TTC549 (cell line): Measurements from ENCODE around the gene RPS10.

Source experiments
- FAIRE-seq: peaks from 2 replicates; lab custom pipeline; 2012; peaks lifted over from hg19 to GRCh38; lab: Jason Lieb, UNC

RPS10 gene

DNA sequence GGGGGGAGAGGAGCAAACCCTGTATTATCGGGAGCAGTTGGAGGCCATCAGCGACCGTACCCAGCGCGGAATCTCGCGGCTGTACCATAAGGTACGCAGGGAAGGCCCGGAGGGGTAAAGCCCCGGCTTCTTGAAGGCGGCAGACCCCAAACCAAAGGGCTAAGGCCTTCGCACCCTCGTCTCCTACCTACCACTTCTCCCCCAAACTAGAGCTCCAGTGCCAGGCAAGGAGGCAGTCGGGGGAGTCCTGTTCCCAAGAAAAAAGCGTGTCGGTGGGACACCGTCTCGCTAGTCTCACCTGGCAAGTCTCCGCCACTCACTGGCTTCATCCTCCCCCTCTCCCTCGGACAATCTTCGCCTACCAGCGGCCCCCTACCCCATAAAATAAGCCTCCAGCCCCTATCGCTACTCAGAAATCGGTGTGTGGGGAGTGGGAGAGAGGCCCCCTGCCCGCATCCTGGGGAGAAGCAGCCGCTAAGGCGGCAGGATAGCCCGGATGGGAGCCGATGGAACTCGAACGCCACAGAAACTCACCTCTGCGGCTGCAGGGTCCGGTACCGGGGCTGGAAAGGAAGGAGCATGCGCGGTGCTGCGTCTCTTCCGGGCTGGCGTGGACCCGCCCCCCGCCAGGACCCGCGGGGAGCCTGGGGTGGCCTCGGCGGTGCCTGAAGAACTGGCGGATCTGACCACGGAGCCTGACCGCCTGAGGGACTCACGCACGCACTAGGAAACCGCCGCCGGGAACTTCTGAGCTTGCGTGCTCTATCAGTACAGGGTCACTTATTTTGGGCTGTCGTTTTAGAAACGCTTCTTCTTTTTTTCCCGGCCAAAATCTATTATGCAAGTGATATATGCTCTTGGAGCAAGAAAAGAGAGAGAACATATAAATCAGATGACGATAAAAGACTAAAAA, at the start of gene RPS10:
TSS of gene RPS10 (minus strand) at position 572 of the 913 bp plus-strand sequence. CDS start 848 bp downstream, outside the sequence.
- peak; percentile 28 for FAIRE-seq

DNA sequence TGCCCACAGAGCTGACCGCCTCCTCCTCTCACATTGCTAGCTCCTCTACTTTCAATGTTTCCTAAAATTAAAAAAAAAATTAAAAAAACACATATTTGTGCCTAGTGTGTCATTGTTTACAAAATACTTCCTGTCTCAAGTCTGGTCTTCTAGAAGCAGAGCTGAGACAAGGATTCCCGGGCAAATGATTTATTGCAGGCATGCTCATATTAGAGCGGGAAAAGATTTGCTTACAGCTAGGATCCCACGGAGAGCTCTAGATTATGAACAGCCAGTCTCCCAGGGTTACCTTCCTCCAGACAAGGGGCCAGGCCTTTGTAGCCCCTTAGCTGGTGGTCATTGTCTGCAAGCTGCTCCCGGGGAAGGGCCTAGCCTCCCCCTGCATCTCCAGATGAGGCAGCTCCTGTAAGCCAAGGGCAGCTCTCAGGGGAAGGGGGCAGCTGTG, 49.4 kb upstream of the RPS10 start:
- no peak for FAIRE-seq

DNA sequence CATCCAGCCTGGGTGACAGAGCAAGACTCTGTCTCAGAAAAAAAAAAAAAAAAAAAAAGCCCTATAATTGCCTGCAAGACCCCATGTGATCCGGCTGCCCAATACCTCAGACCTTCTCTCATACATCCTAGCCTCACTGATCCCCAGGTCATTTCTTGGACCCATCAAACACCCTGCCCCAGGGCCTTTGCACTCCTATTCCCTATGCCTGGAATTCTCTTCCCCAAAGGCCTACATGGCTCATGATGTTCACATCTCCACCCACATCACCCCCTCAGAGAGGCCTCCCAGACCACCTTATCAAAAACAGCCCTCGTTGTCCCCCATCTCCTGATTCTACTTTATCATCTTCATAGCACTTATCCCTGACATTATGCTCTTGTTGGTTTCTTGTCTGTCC, 48.9 kb upstream of the RPS10 start:
- no peak for FAIRE-seq

DNA sequence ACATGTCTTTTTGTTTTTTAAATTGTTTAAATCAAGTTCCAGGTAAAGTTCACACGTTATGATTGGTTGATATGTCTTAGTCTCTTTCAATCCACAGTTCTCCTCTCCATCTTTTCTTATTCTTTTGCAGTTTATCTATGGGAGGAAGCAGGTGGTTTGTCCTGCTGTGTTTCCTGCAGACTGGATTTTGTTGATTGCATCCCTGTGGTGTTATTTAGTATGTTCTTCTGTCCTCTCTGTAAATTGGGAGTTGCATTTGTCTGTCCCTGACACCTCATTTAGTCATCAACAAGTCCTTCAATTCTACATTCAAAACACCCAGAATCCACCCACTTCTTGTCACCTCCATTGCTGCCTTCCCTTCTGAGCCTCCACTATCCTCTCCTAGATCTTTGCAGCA, 48.1 kb upstream of the RPS10 start:
- FAIRE-seq = no peak

DNA sequence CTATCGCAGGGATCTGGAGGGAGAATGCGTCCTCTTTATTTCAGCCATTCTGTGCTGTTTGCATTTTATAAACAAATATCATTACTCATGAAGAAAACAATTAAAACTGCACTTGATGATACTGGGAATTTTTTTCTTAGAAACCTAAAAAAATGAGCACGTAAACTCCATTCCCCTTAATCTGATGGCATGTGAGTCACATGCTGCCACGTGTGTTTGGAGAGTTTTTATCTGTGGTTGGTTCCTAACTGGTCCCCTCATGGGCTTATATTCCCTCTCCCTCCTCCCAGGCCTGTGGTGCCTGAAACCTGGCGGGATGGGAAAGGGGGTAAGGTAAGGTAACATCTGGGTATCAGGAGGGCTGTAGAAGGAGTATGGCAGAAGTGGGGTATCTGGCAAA, 46.6 kb upstream of the RPS10 start:
- FAIRE-seq = no peak

DNA sequence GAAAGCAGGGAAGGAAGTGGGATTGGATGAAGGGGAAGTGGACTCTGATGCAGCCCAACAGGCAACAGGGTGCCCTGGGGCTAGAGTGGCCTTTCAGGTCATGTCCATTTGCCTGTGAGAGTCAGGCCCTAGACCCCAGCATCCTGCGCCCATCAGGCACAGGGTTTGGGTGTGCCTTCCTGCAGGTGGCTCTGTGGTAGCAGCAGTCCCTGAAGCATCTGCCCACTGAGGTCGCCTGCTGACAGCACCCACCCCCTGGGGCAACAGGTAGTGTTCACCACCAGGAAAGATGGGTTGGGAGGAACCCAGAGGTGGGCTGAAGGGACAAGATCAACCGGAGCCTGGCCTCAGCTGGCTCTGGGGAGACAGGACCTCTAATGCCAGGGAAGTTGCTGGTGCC, 43.6 kb upstream of the RPS10 start:
- no peak for FAIRE-seq

DNA sequence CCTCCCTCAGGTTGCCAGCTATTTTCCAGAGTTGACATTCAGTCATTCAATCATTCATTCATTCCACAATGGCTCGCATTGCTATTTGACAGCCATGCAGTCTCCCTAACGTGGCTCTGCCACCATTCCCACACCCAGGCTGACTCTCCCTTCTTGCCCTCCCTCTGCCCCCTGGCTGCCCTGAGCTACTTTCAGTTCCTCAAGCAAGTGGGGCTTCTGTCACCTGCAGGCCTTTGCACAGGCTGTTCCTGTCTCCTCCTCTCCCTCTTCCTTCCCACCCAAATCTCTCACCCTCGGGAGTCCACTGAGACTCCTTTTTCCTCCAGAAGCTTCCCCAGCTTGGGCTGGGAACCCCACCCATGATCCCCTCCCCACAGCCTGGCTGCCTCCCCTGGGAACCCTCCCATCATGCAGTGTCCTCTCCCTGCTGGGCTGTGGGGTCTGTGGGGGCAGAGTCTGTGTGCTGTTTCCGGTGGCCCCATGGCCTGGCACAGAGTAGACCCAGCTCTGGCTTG, 42.6 kb upstream of the RPS10 start:
- FAIRE-seq = no peak

DNA sequence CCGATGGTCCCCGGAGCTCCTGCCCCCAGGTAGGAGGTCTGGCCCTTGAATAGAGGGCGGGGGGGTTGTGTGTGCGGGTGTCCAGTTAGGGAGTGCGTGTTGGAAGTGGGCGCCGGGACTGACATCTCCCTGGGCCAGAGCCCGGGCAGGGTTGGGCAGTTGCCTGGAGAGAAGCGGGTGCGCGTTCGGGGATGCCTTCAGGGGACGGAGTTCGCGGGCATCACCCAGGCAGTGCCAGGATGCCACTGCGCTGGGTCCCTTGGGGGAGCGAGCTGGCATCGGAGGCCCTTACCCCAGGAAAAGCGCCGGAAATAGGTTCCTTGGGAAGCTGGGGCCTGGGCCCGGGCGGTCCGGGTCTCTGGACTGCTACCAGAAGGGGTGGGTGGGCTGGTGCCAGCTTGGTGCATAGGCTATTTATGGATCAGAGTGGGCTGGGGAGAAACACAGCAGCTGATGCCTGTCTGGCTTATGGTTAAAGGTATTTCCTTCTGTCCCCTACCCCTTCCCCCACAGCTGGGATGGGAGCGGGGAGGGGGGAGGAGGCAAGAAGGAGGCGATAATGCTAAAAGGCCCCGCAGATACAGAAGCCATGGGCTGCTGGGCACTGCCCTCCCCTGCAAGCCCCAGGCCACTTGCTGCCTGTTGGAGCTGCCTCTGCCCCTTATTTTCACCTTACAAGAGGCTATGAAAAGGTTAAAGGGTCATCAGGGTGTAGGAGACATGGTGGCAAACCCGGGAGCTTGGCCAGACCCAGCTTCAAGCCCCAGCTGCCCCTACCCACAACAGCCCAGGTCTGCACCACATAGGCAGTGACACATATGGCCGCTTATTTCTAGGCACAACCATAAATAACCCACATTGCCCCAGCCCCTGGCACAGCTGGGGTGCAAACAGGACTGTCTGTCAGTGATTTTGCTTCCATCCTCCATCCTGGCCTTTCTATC, 40.6 kb upstream of the RPS10 start:
- FAIRE-seq = no peak

DNA sequence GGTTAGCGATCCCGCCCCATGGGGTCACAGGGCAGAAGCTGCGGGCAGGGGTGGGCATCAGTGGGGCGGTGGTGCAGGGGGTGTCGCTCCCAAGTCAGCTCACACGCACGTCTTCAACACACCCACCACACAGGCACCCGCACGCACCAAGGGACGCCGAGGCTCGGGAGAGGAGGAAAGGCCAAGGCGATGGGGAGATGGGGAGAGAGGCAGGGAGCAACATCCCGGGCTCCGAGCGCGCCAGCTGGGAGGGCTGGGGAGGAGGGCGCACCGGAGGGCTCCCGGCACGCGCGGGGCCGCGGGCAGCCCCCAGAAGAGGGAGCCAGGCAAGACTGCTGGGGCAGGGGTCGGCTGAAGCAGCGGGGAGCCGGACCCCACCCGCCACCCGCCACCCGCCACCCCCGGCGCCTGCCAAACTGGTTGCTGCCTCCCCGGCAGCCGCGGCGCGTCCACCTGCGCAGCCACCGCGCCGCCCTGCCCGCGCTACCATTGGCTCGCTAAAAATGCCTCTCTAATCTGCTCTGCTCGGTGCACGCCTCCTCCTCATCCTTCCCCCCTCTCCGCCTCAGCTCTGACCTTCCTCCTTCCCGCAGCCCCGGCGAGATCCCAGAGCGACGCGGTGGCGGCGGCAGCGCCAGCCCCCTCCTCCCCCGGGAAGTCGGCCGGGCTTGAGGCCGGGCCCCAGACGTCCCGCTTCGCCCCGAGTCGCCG, 39.8 kb upstream of the RPS10 start, which contains the start of gene PACSIN1:
TSS of gene PACSIN1 (plus strand) at position 546 of the 711 bp plus-strand sequence. CDS start 60,230 bp downstream, outside the sequence.
- no peak for FAIRE-seq

DNA sequence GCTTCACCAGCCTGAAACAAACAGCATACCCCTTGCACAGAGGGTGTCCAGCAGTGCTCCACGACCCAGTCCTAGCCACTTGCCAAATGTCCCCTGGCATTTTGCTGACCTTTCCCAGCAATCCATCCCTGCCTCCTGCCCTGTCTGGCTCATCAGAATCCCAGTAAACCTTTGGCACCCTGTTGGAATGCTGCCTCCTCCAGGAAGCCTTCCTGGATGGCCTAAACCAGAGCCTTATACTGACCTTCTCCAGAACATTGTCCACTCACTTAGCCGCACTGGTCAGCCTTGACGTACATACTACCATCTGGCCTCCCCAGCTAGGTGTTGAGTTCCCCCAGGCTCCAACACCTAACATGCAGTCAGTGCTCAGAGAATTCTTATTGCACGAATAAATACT, 38.0 kb upstream of the RPS10 start:
- FAIRE-seq = no peak

DNA sequence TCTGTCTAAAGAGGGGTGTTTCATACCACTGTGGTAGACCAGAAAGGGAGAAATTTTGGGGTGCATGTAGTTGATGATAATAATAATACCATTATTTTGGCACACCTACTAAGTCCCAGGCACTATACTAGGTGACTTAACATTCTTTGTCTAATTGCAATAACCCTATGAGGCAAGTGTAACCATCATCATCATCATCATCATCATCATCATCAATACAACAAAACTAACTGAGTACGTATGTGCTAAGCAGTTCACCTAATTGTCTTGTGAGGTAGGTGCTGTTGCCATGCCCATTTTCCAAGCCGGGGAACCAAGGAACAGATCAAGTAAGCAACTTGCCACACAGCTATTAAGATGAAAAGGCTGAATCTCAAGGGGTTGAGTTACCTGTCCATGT, 37.4 kb upstream of the RPS10 start:
- no peak for FAIRE-seq

DNA sequence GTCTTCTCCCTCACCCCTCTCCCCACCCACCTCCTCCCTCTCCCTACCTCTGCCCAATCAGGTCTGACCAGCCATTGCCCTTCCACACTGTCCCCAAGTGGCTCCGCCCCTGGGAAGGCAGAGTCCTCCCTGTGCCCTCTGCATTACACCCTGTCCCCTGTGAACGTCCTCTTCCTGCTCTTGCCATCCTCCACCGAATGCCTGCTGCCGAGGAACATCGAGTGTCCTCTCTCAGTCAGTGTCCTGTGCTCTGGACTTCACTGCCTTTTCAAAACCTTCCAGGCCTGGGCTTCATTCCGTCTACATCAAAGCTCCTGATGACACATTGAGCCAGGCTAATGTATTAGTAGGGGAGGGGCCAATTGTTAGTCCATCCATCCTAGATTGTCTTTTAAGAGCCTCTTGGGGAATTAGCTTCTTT, 36.7 kb upstream of the RPS10 start:
- FAIRE-seq = no peak

DNA sequence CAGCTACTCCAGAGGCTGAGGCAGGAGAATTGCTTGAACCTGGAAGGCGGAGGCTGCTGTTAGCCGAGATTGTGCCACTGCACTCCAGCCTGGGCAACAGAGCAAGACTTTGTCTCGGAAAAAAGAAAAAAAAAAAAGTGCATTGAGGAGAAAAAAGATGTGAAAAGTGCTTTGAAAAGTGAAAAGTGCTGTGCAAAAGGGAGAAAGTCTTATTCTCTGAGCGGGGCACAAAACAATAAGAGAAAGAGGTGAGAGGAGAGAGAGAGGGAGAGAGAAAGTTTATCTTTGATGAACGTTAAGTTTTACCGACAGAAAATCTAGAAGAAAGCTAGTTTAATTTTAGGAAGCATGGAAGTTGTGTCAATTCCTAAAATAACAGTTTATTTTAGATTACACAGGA, 36.1 kb upstream of the RPS10 start:
- no peak for FAIRE-seq

DNA sequence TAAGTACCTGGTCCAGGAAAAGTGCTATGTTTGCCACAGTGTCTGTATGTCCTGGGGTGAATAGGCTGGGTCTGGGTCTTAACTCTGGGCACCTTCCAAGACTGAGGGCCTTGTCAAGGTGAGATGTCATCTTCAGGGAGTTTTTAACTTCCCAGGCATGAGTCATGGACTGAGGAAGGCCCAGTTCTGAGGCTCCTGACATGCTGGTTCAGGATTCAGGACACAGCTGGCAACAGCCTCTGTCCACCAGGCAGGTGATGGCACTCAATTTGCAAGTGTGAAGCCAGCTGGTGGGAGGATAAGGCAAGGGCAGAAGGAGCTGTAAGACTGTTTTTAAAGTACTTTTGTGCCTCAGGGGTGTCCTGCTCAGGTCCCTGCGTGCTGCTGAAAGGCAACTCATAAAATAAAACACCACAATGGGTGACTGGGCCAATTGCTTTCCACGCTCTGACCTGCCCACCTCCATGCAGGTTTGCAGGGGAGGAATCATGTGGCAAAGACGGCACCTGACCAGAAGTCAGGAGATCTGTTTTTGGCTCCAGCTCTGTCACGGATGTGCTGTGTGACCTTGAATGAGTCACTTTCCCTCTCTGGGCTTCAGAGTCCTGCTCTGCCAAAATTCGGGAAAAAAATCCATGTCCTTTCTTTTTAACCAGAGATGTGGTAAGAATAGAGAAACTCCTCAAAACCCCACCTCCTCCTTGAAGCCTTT, 35.1 kb upstream of the RPS10 start:
- FAIRE-seq = no peak

DNA sequence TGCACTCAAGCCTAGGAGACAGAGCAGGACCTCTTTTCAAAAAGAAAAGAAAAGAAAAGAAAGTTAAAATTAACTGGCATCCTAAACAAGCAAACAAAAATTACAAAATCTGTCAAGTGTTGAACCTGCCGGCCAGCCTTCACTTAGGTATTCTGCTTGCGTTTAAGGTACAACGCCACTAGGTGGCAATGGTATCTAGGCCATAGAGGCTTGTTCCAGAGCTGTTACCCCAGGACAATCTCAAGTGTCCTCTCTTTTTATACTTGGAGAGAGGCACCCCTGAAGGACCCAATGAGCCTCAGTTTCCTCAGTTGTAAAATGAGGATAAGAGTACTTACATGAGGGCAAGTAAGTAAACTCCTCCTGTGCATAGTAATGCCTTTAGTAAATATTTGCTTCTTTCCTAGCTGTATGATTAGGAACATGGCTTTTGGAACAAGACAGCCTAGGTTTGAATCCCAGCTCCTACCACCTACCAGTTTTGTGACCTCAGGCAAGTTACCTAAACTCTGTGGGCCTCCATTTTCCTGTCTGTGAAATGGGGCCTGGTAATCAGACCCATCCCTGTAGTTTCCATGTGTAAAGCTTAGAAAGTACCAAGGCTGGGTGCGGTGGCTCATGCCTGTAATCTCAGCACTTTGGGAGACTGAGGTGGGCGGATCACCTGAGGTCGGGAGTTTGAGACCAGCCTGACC, 34.2 kb upstream of the RPS10 start:
- peak; percentile 51 for FAIRE-seq

DNA sequence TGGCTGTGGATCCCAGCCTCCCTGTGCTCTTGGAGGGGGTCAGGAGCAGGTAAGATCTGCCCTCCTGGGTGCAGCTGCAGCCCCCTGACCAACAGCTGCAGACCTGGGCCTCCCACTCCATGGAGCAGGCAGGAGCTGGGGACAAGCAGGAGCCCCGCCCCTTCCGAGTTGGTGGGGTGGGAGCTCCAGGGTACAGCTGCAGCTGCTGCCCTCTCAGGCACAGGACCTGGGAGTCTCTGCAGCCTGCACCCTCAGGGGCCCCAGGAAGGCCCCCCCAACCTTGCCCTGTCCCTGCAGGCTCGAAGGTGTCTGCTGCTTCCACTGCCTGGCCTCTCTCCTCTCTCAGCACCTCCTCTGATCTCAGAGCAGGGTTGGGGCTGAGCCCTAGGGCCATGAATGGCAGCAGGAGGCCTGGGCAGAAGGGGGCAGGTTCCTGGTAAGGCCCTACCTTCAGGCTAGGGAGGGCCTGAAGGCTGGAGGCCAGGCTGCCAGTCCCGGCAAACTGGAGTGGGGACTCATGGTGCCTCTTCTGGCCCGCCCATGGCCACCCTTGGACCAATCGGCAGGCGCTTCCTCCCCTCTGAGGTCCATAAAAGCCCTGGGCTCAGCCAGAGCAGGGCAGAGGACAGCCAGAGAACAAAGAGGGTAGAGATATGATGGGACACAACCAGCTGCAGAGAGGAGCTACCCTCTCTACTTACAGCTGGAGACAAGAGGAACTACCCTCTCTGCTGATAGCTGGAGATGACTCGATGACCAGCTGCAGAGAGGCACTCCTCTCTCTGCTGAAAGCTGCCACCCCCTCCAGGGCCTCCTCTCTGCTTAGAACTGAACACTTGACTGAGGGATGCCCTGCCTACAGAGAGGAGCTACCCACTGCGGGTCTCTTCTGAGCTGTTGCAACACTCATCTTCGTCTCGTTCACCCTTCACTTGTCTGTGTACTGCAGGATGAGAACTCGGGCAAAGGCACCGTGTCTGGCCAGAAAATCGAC, 32.2 kb upstream of the RPS10 start:
- no peak for FAIRE-seq

DNA sequence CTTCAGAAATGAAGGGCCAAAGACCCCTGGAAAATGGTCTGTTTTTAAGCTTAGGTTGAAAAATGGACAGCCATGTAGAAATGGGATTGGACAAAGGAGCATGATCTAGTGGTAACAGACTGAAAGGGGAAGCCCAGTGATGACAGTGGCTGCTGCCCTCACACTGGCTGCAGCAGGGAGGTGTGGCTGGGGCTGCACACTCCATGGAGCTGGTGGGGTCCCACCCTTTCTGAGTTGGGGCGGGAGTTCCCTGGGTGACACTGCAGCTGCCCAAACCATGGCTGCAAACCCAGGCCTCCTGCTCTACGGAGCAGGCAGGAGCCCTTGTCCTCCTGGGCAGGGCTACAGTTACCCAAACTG, 31.5 kb upstream of the RPS10 start:
- FAIRE-seq = no peak

DNA sequence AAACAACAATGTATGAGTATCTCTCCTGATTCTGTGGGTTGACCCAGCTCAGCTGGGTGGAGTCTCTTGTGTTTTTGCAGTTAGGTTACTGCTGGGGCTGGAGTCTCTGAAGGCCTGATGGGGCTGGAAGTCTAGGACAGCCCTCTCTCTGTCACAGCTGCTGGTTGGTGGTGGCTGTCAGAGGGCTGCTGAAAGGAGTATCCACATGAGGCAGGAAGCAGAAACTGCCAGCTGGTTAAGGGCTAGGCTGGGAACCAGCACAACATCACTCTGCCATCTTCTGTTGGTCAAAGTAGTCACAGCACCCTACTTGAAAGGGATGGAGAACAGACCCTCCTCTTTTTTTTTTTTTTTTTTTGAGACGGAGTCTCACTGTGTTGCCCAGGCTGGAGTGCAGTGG, 30.0 kb upstream of the RPS10 start:
- FAIRE-seq = no peak

DNA sequence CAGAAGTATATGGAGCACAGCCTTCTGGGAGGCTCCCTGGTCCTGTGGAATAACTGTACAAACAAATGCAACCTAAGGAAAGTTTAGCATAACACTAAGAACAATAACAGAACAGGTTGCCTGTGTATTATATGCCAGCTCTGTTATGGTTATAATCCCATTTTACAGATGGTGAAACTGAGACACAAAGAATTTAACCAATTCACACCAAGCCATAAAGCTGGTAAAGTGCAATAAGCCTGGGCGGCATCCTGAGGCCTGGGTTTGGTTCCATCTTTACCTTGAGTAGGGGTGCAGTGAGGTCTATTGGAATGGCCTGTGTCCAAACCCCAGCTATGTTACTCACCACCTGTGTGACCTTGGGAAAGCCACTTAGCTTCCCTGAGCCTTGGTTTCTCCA, 25.3 kb upstream of the RPS10 start:
- no peak for FAIRE-seq

DNA sequence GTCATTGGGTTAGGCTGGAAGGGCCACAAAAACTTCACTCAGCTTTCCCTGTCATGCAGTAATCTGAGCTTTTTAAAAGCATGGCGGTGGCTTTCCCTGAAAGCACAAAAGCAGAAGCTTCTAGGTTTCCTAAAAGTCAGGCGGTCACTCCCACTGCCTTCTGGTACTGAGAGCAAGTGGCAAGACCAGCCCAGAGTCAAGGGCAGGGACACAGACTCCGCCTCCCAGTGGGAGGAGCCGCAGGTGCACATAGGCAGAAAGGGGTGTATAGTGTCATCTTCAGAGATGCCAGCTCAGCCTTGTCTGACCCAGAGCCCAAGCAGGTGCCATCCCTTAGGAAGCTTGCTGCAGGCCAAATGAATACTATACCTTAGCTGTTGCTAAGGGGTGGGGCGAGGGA, 22.0 kb upstream of the RPS10 start:
- FAIRE-seq = no peak
